Activated CD8-positive, alpha-beta T cell treated with anti-CD3 and anti-CD28 coated beads for 36 hours (primary cell): Measurements from ENCODE around the gene GABARAP. TPM values are rescaled to one million over a fixed set of nuclear protein-coding genes. Genes with fewer than 3 reads are reported as not detected.

ENCODE experiments used
- ATAC-seq: fragments of 200-7000 bp; cut with Tn5 transposase; one replicate; pipeline ENCODE4 v1.10.0; 2021; ENCODE audit warnings: mild to moderate bottlenecking, moderate library complexity
- CTCF ChIA-PET: fragments of 350-600 bp; sonication (Branson Sonifier 250); formaldehyde crosslinking; loops from one replicate; lab custom pipeline; 2021; ENCODE audit warnings: antibody characterized with exemption; lab: Charles Lee
- POLR2A ChIA-PET: fragments of 350-600 bp; sonication (Branson Sonifier 250); formaldehyde crosslinking; loops from one replicate; lab custom pipeline; 2021; ENCODE audit warnings: antibody characterized with exemption; lab: Charles Lee
- DNase-seq: peaks from one replicate; pipeline ENCODE4 v3.0.0-alpha.2; 2020
- H3K27ac Mint-ChIP-seq: one replicate; pipeline ENCODE4 v1.8.0; 2021; ENCODE audit warnings: mild to moderate bottlenecking, mixed read lengths
- H3K27me3 Mint-ChIP-seq: one replicate; pipeline ENCODE4 v1.8.0; 2021; ENCODE audit warnings: mixed read lengths
- H3K36me3 Mint-ChIP-seq: one replicate; pipeline ENCODE4 v1.8.0; 2021; ENCODE audit warnings: low read depth, mixed read lengths
- H3K4me1 Mint-ChIP-seq: one replicate; pipeline ENCODE4 v1.8.0; 2021; ENCODE audit warnings: low read depth, mixed read lengths
- H3K4me3 Mint-ChIP-seq: one replicate; pipeline ENCODE4 v1.8.0; 2021; ENCODE audit warnings: mild to moderate bottlenecking, moderate library complexity, mixed read lengths
- H3K9me3 Mint-ChIP-seq: one replicate; pipeline ENCODE4 v1.8.0; 2021; ENCODE audit warnings: mixed read lengths
- intact Hi-C: fragments of 100-400 bp; cut with micrococcal nuclease; formaldehyde crosslinking; loops from one replicate; pipeline ENCODE4 v1.10.0; 2022
- total RNA-seq, 2 experiments: library from RNA; stranded (reverse); gene quantifications; one replicate each; pipeline ENCODE4 v1.2.3, GENCODE V29; 2021
- TF ChIP-seq, protein P1 (sequence below): fragments of 200-600 bp; IDR thresholded peaks from one replicate; pipeline ENCODE4 v1.8.0; 2022; ENCODE audit warnings: antibody characterized with exemption, mild to moderate bottlenecking

The GABARAP gene
- total RNA-seq, 2 experiments from 2014 or later = 104 to 118 TPM

DNA sequence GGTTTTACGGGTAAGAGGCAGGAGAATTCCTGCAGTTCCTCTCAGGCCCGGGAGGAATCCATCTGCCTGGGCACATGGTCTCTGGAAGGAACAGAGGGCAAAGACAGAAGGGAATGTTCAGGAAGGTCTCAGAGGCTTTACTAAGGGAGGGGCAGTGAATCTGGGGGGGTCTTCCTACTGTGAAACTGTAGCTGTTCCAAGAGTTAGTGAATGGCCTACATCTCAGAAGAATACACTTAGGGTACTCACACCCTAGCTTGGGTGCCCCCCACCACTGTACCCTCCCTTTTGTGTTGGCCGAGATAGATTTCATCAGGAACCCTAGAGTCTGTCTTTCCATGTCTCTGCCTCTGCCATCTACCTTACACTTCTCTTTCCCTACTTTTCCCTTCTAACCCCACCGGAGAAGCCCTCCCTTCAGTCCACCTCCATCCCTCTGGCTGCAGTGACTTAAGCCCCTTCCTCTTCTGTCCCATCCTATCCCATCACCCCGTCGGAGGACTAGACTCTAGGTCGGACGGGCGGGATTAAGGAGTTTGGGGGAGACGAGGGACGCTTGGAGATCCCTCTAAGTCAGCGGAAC is 22.9 kb downstream of the GABARAP start:
- Mint-ChIP-seq H3K4me1 (peaks cover 61% of the 10 kb centered on the region), H3K4me3 (peak overlapping the region; percentile 94), H3K36me3 (peaks cover 28% of the 10 kb centered on the region), H3K9me3 (no peaks in the 10 kb centered on the region), H3K27me3 (no peaks in the 10 kb centered on the region), H3K27ac (peak overlapping the region; percentile 94)
- TF ChIP-seq, protein P1, sequence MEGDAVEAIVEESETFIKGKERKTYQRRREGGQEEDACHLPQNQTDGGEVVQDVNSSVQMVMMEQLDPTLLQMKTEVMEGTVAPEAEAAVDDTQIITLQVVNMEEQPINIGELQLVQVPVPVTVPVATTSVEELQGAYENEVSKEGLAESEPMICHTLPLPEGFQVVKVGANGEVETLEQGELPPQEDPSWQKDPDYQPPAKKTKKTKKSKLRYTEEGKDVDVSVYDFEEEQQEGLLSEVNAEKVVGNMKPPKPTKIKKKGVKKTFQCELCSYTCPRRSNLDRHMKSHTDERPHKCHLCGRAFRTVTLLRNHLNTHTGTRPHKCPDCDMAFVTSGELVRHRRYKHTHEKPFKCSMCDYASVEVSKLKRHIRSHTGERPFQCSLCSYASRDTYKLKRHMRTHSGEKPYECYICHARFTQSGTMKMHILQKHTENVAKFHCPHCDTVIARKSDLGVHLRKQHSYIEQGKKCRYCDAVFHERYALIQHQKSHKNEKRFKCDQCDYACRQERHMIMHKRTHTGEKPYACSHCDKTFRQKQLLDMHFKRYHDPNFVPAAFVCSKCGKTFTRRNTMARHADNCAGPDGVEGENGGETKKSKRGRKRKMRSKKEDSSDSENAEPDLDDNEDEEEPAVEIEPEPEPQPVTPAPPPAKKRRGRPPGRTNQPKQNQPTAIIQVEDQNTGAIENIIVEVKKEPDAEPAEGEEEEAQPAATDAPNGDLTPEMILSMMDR = no peak
- intact Hi-C loops = no loop called here
- DNase-seq = no peak
- no peak for ATAC-seq
- POLR2A ChIA-PET = interaction anchor here (0.7 to 13.2 kb wide), 8 partner anchors 15 to 355 kb away, joined by 3 to 261 read pairs (median 5); partner anchors contain the start of genes ACAP1, CTDNEP1, DVL2 and GABARAP
- CTCF ChIA-PET = interaction anchor here (0.7 to 3.6 kb wide), 8 partner anchors 14 to 174 kb away, joined by 3 to 41 read pairs (median 12); partner anchors contain the start of genes DVL2, GABARAP, PHF23 and SLC2A4

DNA sequence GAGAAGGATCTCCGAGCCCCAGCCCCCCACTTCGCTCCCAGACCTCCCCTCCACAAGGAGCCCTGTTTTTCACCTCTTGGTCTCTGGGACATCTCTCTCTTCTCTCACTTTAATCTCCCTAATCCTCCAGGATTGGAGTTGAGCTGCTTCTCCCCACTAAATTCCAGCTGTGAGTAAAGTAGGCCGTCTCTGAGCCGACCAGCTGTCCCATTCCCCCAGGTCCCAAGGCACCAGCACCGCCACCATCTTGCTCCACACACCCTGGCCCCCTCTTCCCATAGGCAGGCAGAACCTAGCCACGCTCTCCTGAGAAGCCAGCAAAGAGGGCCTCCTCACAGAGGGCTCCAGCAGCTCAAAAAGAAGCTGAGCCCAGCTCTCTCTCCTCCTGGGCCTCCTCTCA is 23.5 kb downstream of the GABARAP start:
- no peaks in the 10 kb centered on the region for H3K27me3 Mint-ChIP-seq
- POLR2A ChIA-PET = interaction anchor here (1.0 to 13.2 kb wide), 5 partner anchors 18 to 355 kb away, joined by 3 to 261 read pairs (median 5); partner anchors contain the start of genes CTDNEP1, DVL2, GABARAP and PHF23
- TF ChIP-seq, protein P1 = no peak
- CTCF ChIA-PET = interaction anchor here (0.7 to 3.1 kb wide), 4 partner anchors 15 to 173 kb away, joined by 3 to 41 read pairs (median 20); partner anchors contain the start of genes DVL2, GABARAP, PHF23 and SLC2A4
- peak overlapping the region; percentile 94 for H3K4me3 Mint-ChIP-seq
- DNase-seq (no peak), ATAC-seq (no peak)
- intact Hi-C loops = no loop called here
- peaks cover 24% of the 10 kb centered on the region for H3K36me3 Mint-ChIP-seq
- H3K4me1 Mint-ChIP-seq = peaks cover 66% of the 10 kb centered on the region
- H3K27ac Mint-ChIP-seq = peak overlapping the region; percentile 94
- no peaks in the 10 kb centered on the region for H3K9me3 Mint-ChIP-seq

DNA sequence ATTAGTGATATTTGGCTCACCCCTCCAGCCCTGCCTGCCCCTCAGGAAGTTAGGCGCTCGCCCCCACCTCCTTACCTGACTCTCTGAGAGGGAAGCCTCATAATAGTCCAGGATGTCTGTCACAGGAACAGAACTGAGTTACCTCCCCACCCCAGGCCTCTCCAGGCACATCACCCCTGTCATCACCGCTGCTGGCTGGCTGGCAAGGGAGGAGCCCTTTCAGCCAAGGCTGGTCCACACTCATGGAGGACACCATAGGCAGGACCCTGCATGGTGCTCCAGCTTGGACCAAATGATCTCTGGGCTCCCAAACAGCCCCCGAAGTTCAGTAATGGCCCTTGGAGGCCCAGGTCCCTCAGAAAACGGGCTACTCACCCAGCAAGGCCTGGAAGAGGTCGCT is 24.1 kb downstream of the GABARAP start:
- intact Hi-C loops = no loop called here
- H3K9me3 Mint-ChIP-seq = no peaks in the 10 kb centered on the region
- TF ChIP-seq, protein P1 = no peak
- no peak for ATAC-seq
- H3K4me3 Mint-ChIP-seq = peak overlapping the region; percentile 60
- no peaks in the 10 kb centered on the region for H3K27me3 Mint-ChIP-seq
- H3K27ac Mint-ChIP-seq = peak overlapping the region; percentile 72
- H3K36me3 Mint-ChIP-seq = peaks cover 18% of the 10 kb centered on the region
- ChIA-PET POLR2A (interaction anchor here (1.0 to 13.2 kb wide), 2 partner anchors 19 to 173 kb away, joined by 3 to 261 read pairs; partner anchors contain the start of genes DVL2, GABARAP and PHF23), CTCF (no interaction called here)
- H3K4me1 Mint-ChIP-seq = peaks cover 72% of the 10 kb centered on the region
- DNase-seq = peak; percentile 34

DNA sequence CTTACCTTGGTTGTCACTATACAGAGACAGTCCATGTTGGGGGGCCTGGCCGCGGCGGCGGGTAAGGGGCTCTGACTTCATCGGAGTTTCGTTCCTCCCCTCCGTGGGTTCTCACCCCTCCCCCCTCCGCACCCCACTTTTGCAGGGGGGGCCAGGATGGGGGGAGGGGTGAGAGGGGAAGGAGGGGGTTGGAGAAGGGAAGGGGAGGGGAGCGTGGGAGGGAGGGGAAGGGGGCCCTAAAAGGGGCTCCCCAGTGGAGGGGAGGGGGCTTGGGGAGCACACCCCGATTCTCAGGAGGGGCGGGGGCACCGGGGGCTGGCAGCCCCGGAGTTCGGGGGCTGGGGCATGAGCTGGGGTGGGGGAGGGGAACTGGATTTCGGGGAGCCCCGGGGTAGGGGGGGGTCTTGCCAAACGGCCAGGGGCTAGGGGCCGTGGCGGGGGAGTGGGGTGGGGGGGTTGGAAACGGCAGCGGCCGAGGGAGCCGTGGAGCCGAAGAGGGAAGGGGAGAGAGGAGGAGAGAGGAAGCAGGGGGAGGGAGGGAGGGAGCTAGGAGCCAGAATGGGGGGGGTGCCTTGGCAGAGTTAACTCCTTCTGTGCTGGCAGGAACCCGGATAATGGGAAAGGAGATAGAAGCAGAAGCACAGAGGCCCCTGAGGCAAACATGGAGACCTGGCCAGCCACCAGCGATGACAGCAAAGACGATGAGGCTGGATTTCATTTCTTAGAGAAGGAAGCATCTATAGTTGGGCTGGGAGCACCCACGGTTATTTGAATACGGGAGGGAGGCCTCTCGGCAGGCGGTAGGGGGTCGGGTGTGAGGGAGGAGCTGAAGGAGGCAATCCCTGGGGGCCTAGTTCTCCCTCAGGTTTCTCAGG is 24.9 kb downstream of the GABARAP start:
- CTCF ChIA-PET = no interaction called here
- POLR2A ChIA-PET = interaction anchor here (1.0 to 13.2 kb wide), 2 partner anchors 20 to 172 kb away, joined by 3 to 261 read pairs; partner anchors contain the start of genes DVL2, GABARAP and PHF23
- intact Hi-C loops = no loop called here
- Mint-ChIP-seq H3K36me3 (peaks cover 15% of the 10 kb centered on the region), H3K4me1 (peaks cover 72% of the 10 kb centered on the region), H3K9me3 (no peaks in the 10 kb centered on the region), H3K27ac (peak overlapping the region; percentile 72), H3K27me3 (peaks cover under 1% of the 10 kb centered on the region), H3K4me3 (peak overlapping the region; percentile 60)
- DNase-seq (peak; percentile 38), ATAC-seq (no peak)
- TF ChIP-seq, protein P1 = no peak
